NB4 (cell line): ENCODE data around the gene TRPV6.

Source experiments
- MAX ChIP-seq: IDR thresholded peaks from 2 replicates; pipeline ENCODE4 v1.6.1; 2011; ENCODE audit warnings: low read depth, low read length
- MYC ChIP-seq: IDR thresholded peaks from 2 replicates; pipeline ENCODE4 v1.6.1; 2011; ENCODE audit warnings: low read depth, low read length
- TF ChIP-seq, protein P1 (sequence below): IDR thresholded peaks from one replicate; pipeline ENCODE4 v1.5.1; 2012; ENCODE audit warnings: low read depth, low read length

DNA sequence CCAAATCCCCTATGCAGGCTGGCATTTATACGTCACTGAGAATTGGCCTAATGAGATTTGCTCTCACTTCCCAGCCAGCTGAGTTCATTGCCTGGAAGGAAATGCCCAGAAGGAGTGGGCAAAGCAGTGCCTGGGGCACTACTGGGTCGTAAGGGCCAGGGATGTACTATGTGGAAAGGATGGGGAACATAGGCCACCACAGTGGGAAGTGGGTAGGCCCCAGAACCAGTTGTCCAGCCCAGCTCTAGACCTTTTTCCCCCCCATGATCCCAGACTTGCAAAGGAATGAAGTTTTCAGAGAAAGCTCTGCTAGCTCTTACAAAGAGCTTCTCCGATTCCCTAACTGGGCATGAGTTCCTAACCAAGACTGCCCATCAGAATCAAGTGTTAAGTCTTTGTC lies 34.1 kb upstream of the TRPV6 start:
- TF ChIP-seq, protein P1, sequence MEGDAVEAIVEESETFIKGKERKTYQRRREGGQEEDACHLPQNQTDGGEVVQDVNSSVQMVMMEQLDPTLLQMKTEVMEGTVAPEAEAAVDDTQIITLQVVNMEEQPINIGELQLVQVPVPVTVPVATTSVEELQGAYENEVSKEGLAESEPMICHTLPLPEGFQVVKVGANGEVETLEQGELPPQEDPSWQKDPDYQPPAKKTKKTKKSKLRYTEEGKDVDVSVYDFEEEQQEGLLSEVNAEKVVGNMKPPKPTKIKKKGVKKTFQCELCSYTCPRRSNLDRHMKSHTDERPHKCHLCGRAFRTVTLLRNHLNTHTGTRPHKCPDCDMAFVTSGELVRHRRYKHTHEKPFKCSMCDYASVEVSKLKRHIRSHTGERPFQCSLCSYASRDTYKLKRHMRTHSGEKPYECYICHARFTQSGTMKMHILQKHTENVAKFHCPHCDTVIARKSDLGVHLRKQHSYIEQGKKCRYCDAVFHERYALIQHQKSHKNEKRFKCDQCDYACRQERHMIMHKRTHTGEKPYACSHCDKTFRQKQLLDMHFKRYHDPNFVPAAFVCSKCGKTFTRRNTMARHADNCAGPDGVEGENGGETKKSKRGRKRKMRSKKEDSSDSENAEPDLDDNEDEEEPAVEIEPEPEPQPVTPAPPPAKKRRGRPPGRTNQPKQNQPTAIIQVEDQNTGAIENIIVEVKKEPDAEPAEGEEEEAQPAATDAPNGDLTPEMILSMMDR: no peak
- no peak for TF ChIP-seq MAX
- TF ChIP-seq MYC: no peak
